OCI-LY7 (cell line): ENCODE measurements around the gene EML6. TPM values are rescaled to one million over a fixed set of nuclear protein-coding genes. Genes with fewer than 3 reads are reported as not detected.

ENCODE experiments used
- BruUV-seq: library from RNA; stranded (reverse); fragments of 400-500 nt; replicated peaks from 2 replicates; lab custom pipeline; 2021; lab: Mats Ljungman, UMichigan
- CTCF ChIA-PET: fragments of 300-600 bp; sonication (Branson Sonifier 250); formaldehyde crosslinking; loops from one replicate; lab custom pipeline; 2022; ENCODE audit warnings: antibody characterized with exemption; ENCODE audit not compliant: unreplicated experiment; lab: Charles Lee
- POLR2A ChIA-PET: fragments of 300-600 bp; sonication (Branson Sonifier 250); formaldehyde crosslinking; loops from one replicate; lab custom pipeline; 2022; ENCODE audit warnings: antibody characterized with exemption; lab: Charles Lee
- DNase-seq: peaks from one replicate; pipeline ENCODE4 v3.0.0-alpha.2; 2015; ENCODE audit warnings: low spot score
- H2AFZ ChIP-seq: fragments of 200-600 bp; sonication (generic), shearing (Covaris generic); 2 replicates; pipeline ENCODE4 v1.6.1; 2014; ENCODE audit warnings: mild to moderate bottlenecking, antibody characterized with exemption, low read length, moderate library complexity
- H3K27ac ChIP-seq: fragments of 200-600 bp; sonication (generic); 2 replicates; pipeline ENCODE4 v1.5.1; 2014; ENCODE audit warnings: mixed run types, low read depth, mild to moderate bottlenecking, moderate library complexity, low read length, inconsistent platforms; ENCODE audit not compliant: poor library complexity, severe bottlenecking
- H3K36me3 ChIP-seq: fragments of 200-600 bp; sonication (generic); 2 replicates; pipeline ENCODE4 v1.6.1; 2014; ENCODE audit warnings: mild to moderate bottlenecking, antibody characterized with exemption, low read length, moderate library complexity, mixed read lengths; ENCODE audit not compliant: insufficient read depth
- H3K4me1 ChIP-seq: fragments of 200-600 bp; sonication (generic); 2 replicates; pipeline ENCODE4 v1.5.1; 2014; ENCODE audit warnings: mild to moderate bottlenecking, low read length; ENCODE audit not compliant: insufficient read depth, poor library complexity, severe bottlenecking
- H3K4me2 ChIP-seq: fragments of 200-600 bp; sonication (generic); 2 replicates; pipeline ENCODE4 v1.6.1; 2014; ENCODE audit warnings: mild to moderate bottlenecking, low read length
- H3K4me3 ChIP-seq: fragments of 200-600 bp; sonication (generic); 2 replicates; pipeline ENCODE4 v1.5.1; 2014; ENCODE audit warnings: mild to moderate bottlenecking, low read depth, low read length; ENCODE audit not compliant: poor library complexity, severe bottlenecking
- H3K79me2 ChIP-seq: fragments of 200-600 bp; sonication (generic); 2 replicates; pipeline ENCODE4 v1.6.1; 2016; ENCODE audit warnings: low read depth, mild to moderate bottlenecking, low read length, moderate library complexity, mixed read lengths; ENCODE audit not compliant: insufficient read depth
- H3K9me2 ChIP-seq: fragments of 200-600 bp; sonication (generic); 2 replicates; pipeline ENCODE4 v1.6.1; 2016; ENCODE audit warnings: mild to moderate bottlenecking, low read length, mixed read lengths; ENCODE audit not compliant: insufficient read depth
- H3K9me3 ChIP-seq: fragments of 200-600 bp; sonication (generic); 2 replicates; pipeline ENCODE4 v1.6.1; 2014; ENCODE audit warnings: mild to moderate bottlenecking, mixed run types, low read length, mixed read lengths
- H4K20me1 ChIP-seq: fragments of 200-600 bp; sonication (generic); 2 replicates; pipeline ENCODE4 v1.6.1; 2014; ENCODE audit warnings: mild to moderate bottlenecking, antibody characterized with exemption, low read length, moderate library complexity, mixed read lengths; ENCODE audit not compliant: insufficient read depth
- CTCF ChIP-seq: fragments of 200-600 bp; sonication (generic); conservative IDR thresholded peaks from 2 replicates; pipeline ENCODE4 v1.5.1; 2014; ENCODE audit warnings: mild to moderate bottlenecking, antibody characterized with exemption, low read length, moderate library complexity, mixed read lengths
- EZH2phosphoT487 ChIP-seq: fragments of 200-600 bp; sonication (generic); IDR thresholded peaks from 2 replicates; pipeline ENCODE4 v1.6.1; 2018; ENCODE audit warnings: low read depth, borderline replicate concordance, mild to moderate bottlenecking, mixed run types, antibody characterized with exemption, low read length, moderate library complexity, mixed read lengths
- intact Hi-C: fragments of 100-400 bp; cut with micrococcal nuclease; formaldehyde crosslinking; loops from one replicate; pipeline ENCODE4 v1.10.0; 2022; ENCODE audit not compliant: unreplicated experiment
- total RNA-seq, 2 experiments: library from RNA; depleted of rRNA in 1 of 2; stranded (reverse); fragments of >200 nt in 1 of 2; shearing (Covaris generic) in 1 of 2; gene quantifications; 2 replicates each; pipeline ENCODE4 v1.2.3, GENCODE V29; 2014 to 2022

EML6 gene
- total RNA-seq, 2 experiments from 2014 or later, result 310 to 367 TPM

DNA sequence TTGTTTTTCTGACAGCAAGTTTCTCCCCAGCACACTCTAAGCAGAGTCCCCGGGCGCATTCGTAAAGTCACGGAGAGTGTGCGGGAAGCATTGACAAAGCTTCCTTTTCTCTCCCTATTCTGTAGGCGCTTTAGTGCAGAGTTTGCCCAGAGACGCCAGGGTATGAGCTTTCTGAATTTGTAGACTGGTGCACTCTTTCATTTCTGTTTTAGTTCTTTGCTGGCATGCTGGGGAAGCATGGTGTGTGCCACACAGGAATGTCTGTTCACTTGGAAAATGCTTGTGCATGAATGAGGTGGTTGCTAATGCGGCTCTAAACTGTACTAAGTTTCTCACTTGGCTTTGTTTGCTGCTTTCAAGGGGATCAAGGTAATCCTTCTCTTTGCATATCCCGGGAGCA is 224.2 kb downstream of the EML6 start:
- TF ChIP-seq CTCF, result no peak
- TF ChIP-seq EZH2phosphoT487, result no peak
- CTCF ChIA-PET, result no interaction called here

GRCh38 chr2:54948120-54948519 is 224.7 kb downstream of the EML6 start:
- POLR2A ChIA-PET, result no interaction called here
- Histone ChIP-seq H3K79me2 (no peaks in the 10 kb centered on the region), H3K4me2 (no peak overlapping the region), H3K36me3 (peaks cover 95% of the 10 kb centered on the region), H4K20me1 (no peaks in the 10 kb centered on the region), H3K9me2 (no peaks in the 10 kb centered on the region), H2AFZ (no peak overlapping the region), H3K9me3 (no peaks in the 10 kb centered on the region), H3K4me1 (no peaks in the 10 kb centered on the region), H3K4me3 (no peak overlapping the region), H3K27ac (no peak overlapping the region)
- intact Hi-C loops, result no loop called here
- BruUV-seq, result no TSS peak
- TF ChIP-seq EZH2phosphoT487 (no peak), CTCF (no peak)
- CTCF ChIA-PET, result no interaction called here
- no peak for DNase-seq

More for the DNA sequence above, 224.2 kb downstream of the EML6 start:
- Histone ChIP-seq H3K9me3 (no peaks in the 10 kb centered on the region), H4K20me1 (no peaks in the 10 kb centered on the region), H3K27ac (no peak overlapping the region), H3K36me3 (peaks cover 95% of the 10 kb centered on the region), H3K4me2 (no peak overlapping the region), H3K9me2 (no peaks in the 10 kb centered on the region), H3K4me1 (no peaks in the 10 kb centered on the region), H3K4me3 (no peak overlapping the region), H2AFZ (no peak overlapping the region), H3K79me2 (no peaks in the 10 kb centered on the region)
- BruUV-seq, result no TSS peak
- DNase-seq, result no peak
- intact Hi-C loops, result no loop called here
- POLR2A ChIA-PET, result no interaction called here

DNA sequence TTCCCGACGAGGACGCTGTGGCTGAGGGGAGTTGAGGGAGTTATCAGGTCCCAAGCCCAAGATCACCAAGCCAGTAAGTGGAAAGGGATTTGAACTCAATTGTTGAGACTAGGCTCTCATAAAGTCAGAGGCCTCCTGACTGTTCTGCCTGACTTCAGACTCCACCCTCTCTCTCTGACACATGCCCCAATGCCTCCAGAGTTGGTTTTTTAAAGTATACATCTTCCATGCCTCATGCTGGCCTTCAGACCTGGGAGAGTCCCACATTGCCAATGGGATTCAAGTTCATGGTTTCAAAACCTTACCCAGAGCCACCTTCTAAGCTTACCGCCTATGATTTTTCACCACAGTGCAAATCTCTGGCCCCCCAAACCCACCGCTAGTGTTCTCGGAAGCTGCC is 226.0 kb downstream of the EML6 start:
- ChIA-PET CTCF (no interaction called here), POLR2A (interaction anchor here (0.6 kb wide), 1 partner anchor 335 kb away, joined by 3 read pairs; no protein-coding TSS in a partner anchor)
- H3K27ac ChIP-seq, result no peak overlapping the region
- no peak for TF ChIP-seq CTCF
- no peak for TF ChIP-seq EZH2phosphoT487
- intact Hi-C loops, result no loop called here
- no peaks in the 10 kb centered on the region for H3K4me1 ChIP-seq
- no peaks in the 10 kb centered on the region for H3K9me2 ChIP-seq
- no TSS peak for BruUV-seq
- H3K36me3 ChIP-seq, result peaks cover 97% of the 10 kb centered on the region
- no peak overlapping the region for H3K4me3 ChIP-seq
- no peak overlapping the region for H2AFZ ChIP-seq
- no peaks in the 10 kb centered on the region for H3K79me2 ChIP-seq
- no peak overlapping the region for H3K4me2 ChIP-seq
- no peaks in the 10 kb centered on the region for H4K20me1 ChIP-seq
- no peak for DNase-seq
- H3K9me3 ChIP-seq, result no peaks in the 10 kb centered on the region
